Caco-2 (cell line): ENCODE results near the gene PLEKHS1. TPM values are rescaled to one million over a fixed set of nuclear protein-coding genes. Genes with fewer than 3 reads are reported as not detected.
"Not testable (repeated sequence)": the region's sequence is repeated elsewhere in the genome, so short reads cannot be mapped to it uniquely, and the experiment has no call there.

Experiments used
- BruUV-seq: library from RNA; stranded (reverse); fragments of 400-500 nt; replicated peaks from 2 replicates; lab custom pipeline; 2021; lab: Mats Ljungman, UMichigan
- CTCF ChIA-PET: fragments of 300-600 bp; sonication (Branson Sonifier 250); formaldehyde crosslinking; loops from one replicate; lab custom pipeline; 2022; ENCODE audit warnings: antibody characterized with exemption; lab: Charles Lee
- POLR2A ChIA-PET: fragments of 300-600 bp; sonication (Branson Sonifier 250); formaldehyde crosslinking; loops from one replicate; lab custom pipeline; 2022; ENCODE audit warnings: antibody characterized with exemption; lab: Charles Lee
- DNase-seq, 2 experiments: peaks; one replicate each; pipeline versions ENCODE4 v3.0.0 to v3.0.0-alpha.2; 2020 to 2022
- H3K27me3 ChIP-seq: replicated peaks from 2 replicates; pipeline ENCODE4 v1.6.0; 2011; ENCODE audit warnings: low read length; ENCODE audit not compliant: control insufficient read depth, insufficient read depth
- H3K36me3 ChIP-seq: 2 replicates; pipeline ENCODE4 v1.5.1; 2011; ENCODE audit warnings: low read length; ENCODE audit not compliant: control insufficient read depth, insufficient read depth
- H3K4me1 ChIP-seq: fragments of 250-450 bp; sonication (Bioruptor Pico); 2 replicates; pipeline ENCODE4 v1.5.1; 2020; ENCODE audit warnings: mild to moderate bottlenecking
- H3K4me3 ChIP-seq: 2 replicates; pipeline ENCODE4 v1.5.1; 2011; ENCODE audit warnings: low read depth, mild to moderate bottlenecking, control low read depth, low read length
- H3K9me3 ChIP-seq: fragments of 250-450 bp; sonication (Bioruptor Pico); 2 replicates; pipeline ENCODE4 v1.5.1; 2020; ENCODE audit warnings: mild to moderate bottlenecking, moderate library complexity
- H3K27ac Mint-ChIP-seq: one replicate; pipeline ENCODE4 v1.8.0; 2022; ENCODE audit warnings: mixed read lengths; ENCODE audit not compliant: unreplicated experiment
- H3K27me3 Mint-ChIP-seq: one replicate; pipeline ENCODE4 v1.8.0; 2022; ENCODE audit warnings: mixed read lengths; ENCODE audit not compliant: insufficient read depth, unreplicated experiment
- H3K36me3 Mint-ChIP-seq: one replicate; pipeline ENCODE4 v1.8.0; 2022; ENCODE audit warnings: mild to moderate bottlenecking, mixed read lengths; ENCODE audit not compliant: insufficient read depth, unreplicated experiment
- H3K4me1 Mint-ChIP-seq: one replicate; pipeline ENCODE4 v1.8.0; 2022; ENCODE audit warnings: low read depth, mixed read lengths; ENCODE audit not compliant: unreplicated experiment
- H3K4me3 Mint-ChIP-seq: one replicate; pipeline ENCODE4 v1.8.0; 2022; ENCODE audit warnings: mild to moderate bottlenecking, moderate library complexity, mixed read lengths; ENCODE audit not compliant: unreplicated experiment
- H3K9me3 Mint-ChIP-seq: one replicate; pipeline ENCODE4 v1.8.0; 2022; ENCODE audit warnings: mixed read lengths; ENCODE audit not compliant: unreplicated experiment
- CTCF ChIP-seq, 2 experiments: fragments of 200-600 bp in 1 of 2; IDR thresholded peaks; 1 replicate in 1 of 2; 2 replicates in 1 of 2; pipeline versions ENCODE4 v1.5.1 to v1.8.0; 2011 to 2022; ENCODE audit warnings: antibody characterized with exemption in 1 of 2, control low read depth in 1 of 2, inconsistent platforms in 1 of 2, low read depth in 1 of 2, low read length in 1 of 2, mild to moderate bottlenecking in 1 of 2, moderate library complexity in 1 of 2; ENCODE audit not compliant: insufficient read depth in 1 of 2, severe bottlenecking in 1 of 2, unreplicated experiment in 1 of 2
- intact Hi-C: fragments of 100-400 bp; cut with micrococcal nuclease; formaldehyde crosslinking; loops from one replicate; pipeline ENCODE4 v1.10.0; 2022; ENCODE audit not compliant: unreplicated experiment
- total RNA-seq: library from RNA; stranded (reverse); gene quantifications from 2 replicates; pipeline ENCODE4 v1.2.3, GENCODE V29; 2022

Gene PLEKHS1
- total RNA-seq, 1 experiment from 2014 or later: not detected

- ChIA-PET POLR2A (no interaction called here), CTCF (no interaction called here)
- H3K4me3 ChIP-seq: no peak overlapping the region
- H3K36me3 ChIP-seq: no peaks in the 10 kb centered on the region
- no peaks in the 10 kb centered on the region for H3K27me3 ChIP-seq
- no peak for DNase-seq
- H3K27ac Mint-ChIP-seq: no peak overlapping the region
- H3K9me3 Mint-ChIP-seq: peaks cover 22% of the 10 kb centered on the region
- BruUV-seq: no TSS peak
- H3K36me3 Mint-ChIP-seq: no peaks in the 10 kb centered on the region
- peaks cover 12% of the 10 kb centered on the region for H3K9me3 ChIP-seq
- intact Hi-C loops: no loop called here
- no peaks in the 10 kb centered on the region for H3K27me3 Mint-ChIP-seq
- peaks cover 8% of the 10 kb centered on the region; the same call in 1 of the 2 replicates for H3K4me1 ChIP-seq
- H3K4me3 Mint-ChIP-seq: no peak overlapping the region
- peaks cover 17% of the 10 kb centered on the region for H3K4me1 Mint-ChIP-seq
- no peak for TF ChIP-seq CTCF (IDR thresholded peaks at IDR 0.05; ENCODE audit: insufficient read depth in 1 of 2, low read depth in 1 of 2, low read length in 1 of 2, severe bottlenecking in 1 of 2, unreplicated experiment in 1 of 2)
Measured at GRCh38 chr10:113767222-113767621, 15.7 kb downstream of the PLEKHS1 start.

- H3K27me3 ChIP-seq: no peaks in the 10 kb centered on the region
Measured at GRCh38 chr10:113770346-113770745, 18.9 kb downstream of the PLEKHS1 start.

GRCh38 chr10:113771131-113771530 lies 19.6 kb downstream of the PLEKHS1 start:
- intact Hi-C loops, POLR2A ChIA-PET: not testable (repeated sequence)

More at GRCh38 chr10:113770346-113770745, 18.9 kb downstream of the PLEKHS1 start:
- no peak overlapping the region for H3K4me3 ChIP-seq
- H3K36me3 Mint-ChIP-seq: no peaks in the 10 kb centered on the region
- no peak for TF ChIP-seq CTCF (IDR thresholded peaks at IDR 0.05; ENCODE audit: insufficient read depth in 1 of 2, low read depth in 1 of 2, low read length in 1 of 2, severe bottlenecking in 1 of 2, unreplicated experiment in 1 of 2)
- POLR2A ChIA-PET: no interaction called here
- BruUV-seq: no TSS peak
- no peak overlapping the region for H3K4me3 Mint-ChIP-seq
- intact Hi-C loops: no loop called here
- DNase-seq: no peak
- 0 out of 2 replicates have a peak, but pooled peaks cover 4% of the 10 kb centered on the region for H3K4me1 ChIP-seq
- peaks cover 6% of the 10 kb centered on the region for H3K4me1 Mint-ChIP-seq
- H3K27me3 Mint-ChIP-seq: no peaks in the 10 kb centered on the region
- H3K9me3 ChIP-seq: no peaks in the 10 kb centered on the region
- no peaks in the 10 kb centered on the region for H3K36me3 ChIP-seq
- no peaks in the 10 kb centered on the region for H3K9me3 Mint-ChIP-seq
- H3K27ac Mint-ChIP-seq: no peak overlapping the region
- CTCF ChIA-PET: no interaction called here

More at GRCh38 chr10:113771131-113771530, 19.6 kb downstream of the PLEKHS1 start:
- not testable (repeated sequence) for H3K9me3 ChIP-seq, H3K36me3 ChIP-seq, H3K27me3 ChIP-seq, H3K4me1 ChIP-seq, H3K4me3 Mint-ChIP-seq, DNase-seq, H3K27me3 Mint-ChIP-seq, H3K27ac Mint-ChIP-seq, H3K4me3 ChIP-seq, BruUV-seq, H3K4me1 Mint-ChIP-seq, H3K36me3 Mint-ChIP-seq, H3K9me3 Mint-ChIP-seq
- CTCF ChIA-PET: interaction anchor here (0.6 kb wide), 1 partner anchor 111 kb away, joined by 3 read pairs; no protein-coding TSS in a partner anchor
